Fibroblast of pulmonary artery (primary cell): Measurements from ENCODE around the gene NPDC1.
A peak's percentile ranks its signal among the peaks of the same experiment; 100 is the strongest.
"Not testable (repeated sequence)": the region's sequence is repeated elsewhere in the genome, so short reads cannot be mapped to it uniquely, and the experiment has no call there.

Experiments used
- DNase-seq: peaks from one replicate; pipeline ENCODE4 v3.0.0-alpha.2; 2010; ENCODE audit warnings: low read depth
- H3K4me3 ChIP-seq: replicated peaks from 2 replicates; pipeline ENCODE4 v1.5.1; 2011; ENCODE audit warnings: low read depth, mild to moderate bottlenecking, control low read depth, low read length, moderate library complexity
- TF ChIP-seq, protein P1 (sequence below): IDR thresholded peaks from 2 replicates; pipeline ENCODE4 v1.5.1; 2011; ENCODE audit warnings: mild to moderate bottlenecking, control low read depth, low read length, inconsistent platforms; ENCODE audit errors: missing control alignments

NPDC1 gene

DNA sequence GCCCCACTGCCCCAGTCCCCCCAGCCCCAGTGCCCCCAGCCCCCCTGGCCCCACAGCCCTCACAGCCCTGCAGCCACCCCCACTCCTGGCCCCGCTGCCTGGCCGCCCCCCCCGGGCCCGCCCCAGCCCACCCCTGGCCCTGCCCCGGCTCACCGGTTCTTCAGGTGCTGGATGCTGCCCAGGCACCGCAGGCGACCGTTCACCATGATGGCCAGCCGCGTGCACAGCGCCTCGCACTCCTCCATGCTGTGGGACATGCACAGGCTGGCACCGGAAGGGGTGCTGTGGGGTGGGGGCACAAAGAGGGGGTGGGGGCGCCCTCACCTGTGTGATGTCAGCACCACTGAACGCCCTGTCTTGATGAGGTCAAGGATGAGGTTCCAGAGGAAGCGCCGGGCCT lies 36.8 kb downstream of the NPDC1 start:
- DNase-seq: no peak
- no peak overlapping the region for H3K4me3 ChIP-seq
- TF ChIP-seq, protein P1, sequence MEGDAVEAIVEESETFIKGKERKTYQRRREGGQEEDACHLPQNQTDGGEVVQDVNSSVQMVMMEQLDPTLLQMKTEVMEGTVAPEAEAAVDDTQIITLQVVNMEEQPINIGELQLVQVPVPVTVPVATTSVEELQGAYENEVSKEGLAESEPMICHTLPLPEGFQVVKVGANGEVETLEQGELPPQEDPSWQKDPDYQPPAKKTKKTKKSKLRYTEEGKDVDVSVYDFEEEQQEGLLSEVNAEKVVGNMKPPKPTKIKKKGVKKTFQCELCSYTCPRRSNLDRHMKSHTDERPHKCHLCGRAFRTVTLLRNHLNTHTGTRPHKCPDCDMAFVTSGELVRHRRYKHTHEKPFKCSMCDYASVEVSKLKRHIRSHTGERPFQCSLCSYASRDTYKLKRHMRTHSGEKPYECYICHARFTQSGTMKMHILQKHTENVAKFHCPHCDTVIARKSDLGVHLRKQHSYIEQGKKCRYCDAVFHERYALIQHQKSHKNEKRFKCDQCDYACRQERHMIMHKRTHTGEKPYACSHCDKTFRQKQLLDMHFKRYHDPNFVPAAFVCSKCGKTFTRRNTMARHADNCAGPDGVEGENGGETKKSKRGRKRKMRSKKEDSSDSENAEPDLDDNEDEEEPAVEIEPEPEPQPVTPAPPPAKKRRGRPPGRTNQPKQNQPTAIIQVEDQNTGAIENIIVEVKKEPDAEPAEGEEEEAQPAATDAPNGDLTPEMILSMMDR: no peak

GRCh38 chr9:137008312-137008711 lies 37.7 kb downstream of the NPDC1 start:
- TF ChIP-seq, protein P1: no peak
- no peak for DNase-seq
- no peak overlapping the region for H3K4me3 ChIP-seq

DNA sequence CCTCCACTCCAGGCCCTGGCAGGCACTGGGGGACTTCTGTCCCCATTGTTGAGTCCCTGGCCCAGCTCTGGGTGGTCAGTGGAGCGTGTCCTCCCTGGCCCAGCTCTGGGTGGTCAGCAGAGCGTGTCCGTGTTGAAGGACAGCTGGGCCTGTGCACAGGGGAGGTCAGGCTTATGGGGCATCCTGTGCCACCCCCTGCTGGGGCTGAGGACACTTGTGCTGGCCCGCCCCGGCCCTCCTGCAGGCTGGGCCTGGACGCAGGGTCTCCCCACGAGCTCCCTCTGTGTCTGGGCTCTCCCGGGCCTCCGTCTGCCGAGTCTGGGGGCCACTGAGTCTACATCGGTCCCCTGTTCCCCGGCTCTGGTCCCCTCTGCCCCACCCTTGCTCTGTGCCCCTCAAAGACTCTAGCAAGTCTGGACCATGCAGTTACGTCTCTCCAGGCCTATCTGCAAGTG lies 38.1 kb downstream of the NPDC1 start:
- DNase-seq: no peak
- TF ChIP-seq, protein P1: no peak
- H3K4me3 ChIP-seq: no peak overlapping the region

- TF ChIP-seq, protein P1: no peak
- DNase-seq: no peak
- no peak overlapping the region for H3K4me3 ChIP-seq
These were observed 38.7 kb downstream of the NPDC1 start for GRCh38 chr9:137007108-137007815.

DNA sequence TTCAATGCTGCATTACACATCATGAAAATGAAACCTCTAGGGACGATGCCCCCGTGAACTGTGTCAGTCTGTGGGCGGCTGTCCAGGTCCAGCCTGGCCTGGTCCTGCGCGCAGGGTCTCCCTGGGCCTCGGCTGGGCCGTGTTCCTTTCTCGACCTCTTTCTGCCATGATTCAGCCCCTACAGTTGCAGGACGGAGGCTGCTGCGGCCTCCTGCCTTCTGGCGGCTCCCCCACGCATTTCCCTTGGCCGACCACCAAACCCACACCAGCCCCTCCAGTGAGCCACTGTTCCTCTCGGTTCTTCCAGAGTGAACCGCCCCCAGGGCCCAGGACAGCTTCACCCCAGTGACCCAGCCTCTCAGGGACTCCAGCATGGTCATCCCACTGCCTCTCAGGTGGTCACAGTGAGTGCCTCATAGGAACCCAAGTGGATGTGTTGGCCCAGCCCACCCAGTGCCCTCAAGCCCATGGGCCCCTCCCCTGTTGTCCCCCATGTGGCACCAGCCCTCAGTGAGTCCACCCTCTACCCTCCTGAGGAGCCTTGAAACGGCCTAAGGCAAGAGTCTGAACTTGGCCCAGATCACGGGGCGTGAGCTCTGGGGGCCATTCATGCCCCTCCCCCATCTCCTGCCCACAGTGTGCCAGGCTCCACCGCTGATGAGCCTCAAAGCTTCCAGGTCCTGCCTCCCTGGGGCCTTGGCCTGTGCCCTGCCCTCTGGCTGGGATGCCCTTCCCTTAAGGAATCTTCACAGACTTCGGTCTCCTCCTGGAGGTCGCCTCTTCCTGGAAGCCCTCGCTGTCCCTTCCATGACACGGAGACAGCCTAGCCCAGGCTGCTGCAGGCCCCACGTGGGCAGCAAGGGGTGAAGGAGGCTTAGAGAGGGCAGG lies 39.6 kb downstream of the NPDC1 start:
- H3K4me3 ChIP-seq: no peak overlapping the region
- TF ChIP-seq, protein P1: no peak
- peak; percentile 43 for DNase-seq

DNA sequence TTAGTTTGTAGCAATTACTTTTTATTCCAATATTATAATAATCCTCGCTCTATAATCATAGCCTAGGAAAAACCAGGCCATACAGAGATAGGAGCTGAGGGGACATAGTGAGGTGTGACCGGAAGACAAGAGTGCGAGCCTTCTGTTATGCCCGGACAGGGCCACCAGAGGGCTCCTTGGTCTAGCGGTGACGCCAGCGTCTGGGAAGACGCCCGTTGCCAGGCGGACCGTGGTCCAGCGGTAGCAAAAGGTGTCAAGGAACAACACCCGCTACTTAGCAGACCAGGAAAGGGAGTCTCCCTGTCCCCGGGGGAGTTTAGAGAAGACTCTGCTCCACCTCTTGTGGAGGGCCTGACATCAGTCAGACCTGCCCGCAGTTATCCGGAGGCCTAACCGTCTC lies 41.7 kb downstream of the NPDC1 start:
- TF ChIP-seq, protein P1: peak; percentile 26
- H3K4me3 ChIP-seq, DNase-seq: not testable (repeated sequence)
